GM12865 (cell line): Measurements from ENCODE around the gene PMS2.
"Not testable (repeated sequence)": the region's sequence is repeated elsewhere in the genome, so short reads cannot be mapped to it uniquely, and the experiment has no call there.

Experiments used
- DNase-seq: peaks from one replicate; pipeline ENCODE4 v3.0.0; 2010; ENCODE audit warnings: low read depth
- H3K4me3 ChIP-seq: 2 replicates; pipeline ENCODE4 v1.5.1; 2011; ENCODE audit warnings: mild to moderate bottlenecking, low read depth, low read length, control low read depth

The PMS2 gene

DNA sequence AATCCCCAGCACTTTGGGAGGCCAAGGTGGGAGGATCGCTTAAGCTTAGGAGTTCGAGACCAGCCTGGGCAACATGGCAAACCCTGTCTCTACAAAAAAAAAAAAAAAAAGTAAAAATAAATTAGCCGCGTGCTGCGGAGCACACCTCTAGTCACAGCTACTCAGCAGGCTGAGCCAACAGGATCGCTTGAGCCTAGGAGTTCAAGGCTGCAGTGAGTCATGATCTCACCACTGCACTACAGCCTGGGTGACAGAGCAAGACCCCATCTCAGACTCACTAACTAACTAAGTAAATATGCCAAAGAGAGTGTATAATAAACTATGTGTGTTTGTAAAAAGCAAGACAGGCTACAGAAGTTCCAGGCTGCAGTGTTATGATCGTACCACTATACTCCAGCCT, 45.0 kb downstream of the PMS2 start:
- H3K4me3 ChIP-seq, result not testable (repeated sequence)

DNA sequence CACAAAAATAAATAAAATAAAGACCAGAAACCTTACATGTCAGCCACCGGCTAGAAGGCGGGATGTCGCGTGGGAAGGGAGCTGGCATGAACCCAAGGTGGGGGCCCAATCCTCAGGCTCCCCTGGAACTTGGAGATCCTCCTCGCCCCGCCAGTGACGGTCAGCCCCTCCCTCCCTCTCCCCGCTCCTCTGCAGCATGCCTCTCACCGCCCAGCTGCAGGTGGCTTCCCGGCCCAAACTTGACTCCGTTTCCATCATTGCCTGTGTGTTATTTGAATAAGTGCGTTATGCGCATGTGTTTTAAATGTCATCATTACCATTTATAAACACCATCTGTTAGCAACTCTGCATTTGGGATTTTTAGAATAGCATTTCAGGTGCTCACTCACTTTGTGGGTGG, 45.6 kb downstream of the PMS2 start:
- DNase-seq, H3K4me3 ChIP-seq: not testable (repeated sequence)

More for the DNA sequence above, 45.0 kb downstream of the PMS2 start:
- DNase-seq, result not testable (repeated sequence)

DNA sequence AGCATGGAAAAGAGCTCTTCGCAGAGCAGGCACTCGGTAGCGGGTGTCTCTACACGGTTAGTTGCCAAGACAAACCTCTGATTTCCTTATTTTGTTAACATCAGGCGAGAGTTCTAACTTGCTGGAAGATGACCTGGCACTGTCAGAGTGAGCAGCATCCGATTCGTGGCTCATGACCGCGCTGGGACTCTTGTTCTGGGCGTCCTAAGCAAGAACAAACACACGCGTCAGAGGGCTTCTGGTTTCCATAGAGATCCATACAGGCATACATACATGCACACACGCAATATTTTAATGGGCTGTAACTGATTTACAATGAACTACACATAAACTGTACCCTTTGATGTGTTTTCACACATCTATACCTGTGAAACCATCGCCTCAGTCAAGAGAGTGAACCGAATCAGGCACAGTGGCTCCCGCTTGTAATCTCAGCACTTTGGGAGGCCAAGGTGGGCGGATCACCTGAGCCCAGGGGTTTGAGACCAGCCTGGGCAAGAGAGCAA, 73.9 kb downstream of the PMS2 start:
- DNase-seq, H3K4me3 ChIP-seq: not testable (repeated sequence)

DNA sequence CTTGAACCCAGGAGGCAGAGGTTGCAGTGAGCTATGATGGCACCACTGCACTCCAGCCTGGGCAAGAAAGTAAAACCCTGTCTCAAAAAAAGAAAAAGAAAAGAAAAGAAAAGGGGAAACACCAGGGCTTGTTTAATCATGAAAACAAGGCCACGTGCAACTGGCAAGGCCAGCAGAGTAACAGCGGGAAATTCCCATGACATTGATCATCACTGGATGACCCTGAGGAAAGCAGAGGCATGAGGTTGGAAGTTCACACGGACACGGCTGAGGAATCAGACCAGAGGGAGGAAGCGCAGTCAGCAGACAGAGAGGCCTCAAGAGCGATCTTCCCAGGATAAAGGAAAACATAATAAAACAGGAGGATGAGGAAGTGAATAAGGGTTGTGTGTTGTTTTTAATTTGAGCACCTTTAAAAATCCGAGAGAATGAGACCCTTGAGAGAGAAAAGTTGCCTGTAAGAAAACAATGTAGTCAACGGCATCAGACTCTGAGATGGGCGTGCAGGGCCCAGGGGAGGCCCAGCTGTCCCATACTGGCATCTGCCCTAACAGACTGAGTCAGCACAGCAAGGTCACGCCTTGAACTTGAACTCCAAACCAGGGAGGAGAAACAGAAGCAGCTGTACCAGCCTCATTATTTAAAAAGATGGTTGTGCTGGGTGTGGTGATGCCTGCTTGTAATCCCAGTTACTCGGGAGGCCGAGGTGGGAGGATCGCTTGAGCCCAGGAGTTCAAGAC, 76.8 kb downstream of the PMS2 start:
- DNase-seq, H3K4me3 ChIP-seq: not testable (repeated sequence)

DNA sequence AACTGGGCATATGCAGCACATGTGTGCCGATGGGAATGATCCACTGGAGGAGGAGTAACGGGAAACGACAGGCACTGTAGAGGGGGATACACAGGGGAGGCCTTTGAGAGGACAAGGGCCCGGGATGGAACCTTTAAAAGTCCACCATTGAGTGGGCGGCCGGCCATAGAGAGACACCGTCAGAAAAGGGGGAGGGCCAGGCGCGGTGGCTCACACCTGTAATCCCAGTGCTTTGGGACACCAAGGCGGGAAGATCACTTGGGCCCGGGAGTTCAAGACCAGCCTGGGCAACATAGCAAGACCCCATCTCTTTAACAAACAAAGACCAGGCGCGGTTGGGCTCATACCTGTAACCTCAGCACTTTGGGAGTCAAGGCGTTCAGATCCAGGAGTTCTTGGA, 77.6 kb downstream of the PMS2 start:
- not testable (repeated sequence) for H3K4me3 ChIP-seq, DNase-seq

DNA sequence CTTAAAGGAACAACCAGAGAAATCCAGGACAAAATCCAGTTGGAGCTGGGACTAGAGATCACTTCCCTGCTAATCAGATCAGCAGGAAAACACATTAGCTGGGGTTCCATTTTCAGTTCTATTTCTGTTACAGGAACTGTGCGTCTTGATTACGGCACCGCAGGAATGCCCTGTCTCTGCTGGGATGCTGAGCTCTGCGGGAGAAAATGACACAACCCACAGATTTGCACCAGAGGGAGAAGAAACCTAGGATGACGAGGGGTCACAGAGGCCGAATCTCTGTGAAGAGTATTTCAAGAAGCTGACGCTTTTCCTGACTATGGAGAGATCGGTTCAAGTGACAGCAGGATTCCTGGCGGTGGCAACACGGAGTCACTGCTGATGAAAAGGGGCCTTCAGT, 78.6 kb downstream of the PMS2 start:
- not testable (repeated sequence) for DNase-seq

DNA sequence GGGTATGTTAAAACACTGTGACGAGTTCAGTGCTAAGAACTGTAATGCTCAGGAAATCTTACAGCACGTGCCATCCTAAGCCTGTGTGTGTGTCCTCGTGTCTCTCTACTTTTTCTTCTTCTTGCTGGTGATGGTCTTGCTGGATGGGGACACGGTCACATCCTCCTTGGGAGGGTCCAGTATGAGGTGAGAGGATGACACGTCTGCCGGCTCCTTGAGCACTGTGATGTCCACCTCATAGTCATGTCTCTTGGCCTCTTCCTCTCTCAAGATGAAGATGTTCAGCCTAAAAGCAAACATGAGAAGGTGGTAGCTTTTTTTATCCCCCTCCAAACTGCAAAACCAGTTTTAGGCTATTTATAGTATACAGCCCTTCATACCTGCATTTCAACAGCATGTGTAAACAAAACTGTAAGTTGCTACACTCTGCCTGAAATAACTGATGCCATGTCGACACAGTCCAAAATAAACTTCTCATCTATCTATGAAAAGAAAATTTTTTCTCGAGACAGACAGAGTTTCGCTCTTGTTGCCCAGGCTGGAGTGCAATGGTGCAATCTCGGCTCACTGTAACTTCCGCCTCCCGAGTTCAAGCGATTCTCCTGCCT, 82.5 kb downstream of the PMS2 start:
- not testable (repeated sequence) for H3K4me3 ChIP-seq, DNase-seq

More for the DNA sequence above, 78.6 kb downstream of the PMS2 start:
- not testable (repeated sequence) for H3K4me3 ChIP-seq

DNA sequence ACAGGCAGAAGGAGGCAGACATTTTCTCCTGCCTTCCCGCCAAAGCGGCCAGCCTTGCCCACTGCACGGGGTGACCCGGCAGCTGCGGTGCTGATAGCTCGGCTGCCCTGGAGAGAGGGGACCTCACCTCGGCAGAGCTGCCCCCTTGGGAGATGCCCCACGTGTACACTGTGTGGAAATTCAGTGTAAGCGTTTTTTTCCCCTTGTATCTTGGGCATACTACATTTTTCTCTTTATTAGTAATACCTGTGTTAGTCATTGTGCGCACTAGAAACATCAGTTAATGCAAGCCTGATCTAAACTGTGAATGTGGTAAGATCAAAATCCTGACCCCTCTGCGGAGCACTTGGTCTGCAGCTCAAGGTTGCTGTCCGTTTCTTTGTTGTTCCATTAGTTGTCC, 84.2 kb downstream of the PMS2 start:
- DNase-seq, result not testable (repeated sequence)

DNA sequence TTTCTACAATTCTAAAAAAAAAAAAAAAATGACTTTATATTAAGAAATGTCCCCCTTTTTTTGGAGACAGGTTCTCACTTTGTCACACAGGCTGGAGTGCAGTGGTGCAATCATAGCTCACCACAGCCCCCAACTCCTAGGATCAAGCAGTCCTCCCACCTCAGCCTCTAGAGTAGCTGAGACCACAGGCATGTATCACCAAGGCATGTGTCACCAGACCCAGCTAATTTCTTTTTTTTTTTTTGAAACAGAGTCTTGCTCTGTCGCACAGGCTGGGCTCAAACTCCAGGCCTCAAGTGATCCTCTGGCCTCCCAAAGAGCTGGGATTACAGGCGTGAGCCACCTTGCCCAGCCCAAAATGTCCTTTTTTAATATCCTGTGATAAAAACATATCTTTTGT, 84.7 kb downstream of the PMS2 start:
- H3K4me3 ChIP-seq, DNase-seq: not testable (repeated sequence)

More for the DNA sequence above, 84.2 kb downstream of the PMS2 start:
- not testable (repeated sequence) for H3K4me3 ChIP-seq
